ENCODE measurements around the gene PLA2G6. TPM values are rescaled to one million over a fixed set of nuclear protein-coding genes. Genes with fewer than 3 reads are reported as not detected.

PLA2G6 gene
- total and polyA plus RNA-seq, 3 donors from 2014 or later, result 89.4 to 135 (median 122) TPM

DNA sequence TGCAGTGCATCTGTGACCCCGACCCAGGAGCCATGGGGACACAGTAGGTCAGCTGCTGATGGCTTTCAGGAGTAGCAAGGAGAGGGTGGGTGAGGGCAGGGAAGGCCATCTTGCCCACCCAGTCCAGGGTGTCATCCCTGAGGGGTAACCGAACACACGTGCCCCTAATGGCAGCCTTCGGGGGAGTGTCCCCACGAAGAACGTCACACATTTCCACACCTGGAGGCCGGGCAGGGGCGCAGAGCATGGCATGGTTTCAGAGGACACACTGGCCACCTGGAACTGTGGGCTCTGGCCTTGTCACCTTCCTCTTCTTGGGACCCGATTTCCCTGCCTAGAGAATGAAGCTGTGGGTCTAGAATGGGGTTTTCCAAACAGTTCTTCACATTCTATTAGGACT is 51.8 kb downstream of the PLA2G6 start:
- Histone ChIP-seq H3K4me3 (no peak overlapping the region), H3K4me1 (peaks cover 10% of the 10 kb centered on the region), H3K9me3 (no peaks in the 10 kb centered on the region), H3K27ac (no peak overlapping the region), H3K27me3 (no peaks in the 10 kb centered on the region), H3K36me3 (ENCODE audit: low read depth, missing control alignments) (no peaks in the 10 kb centered on the region)
- TF ChIP-seq CTCF (IDR thresholded peaks at IDR 0.05), result no peak
- no peak for TF ChIP-seq POLR2A (IDR thresholded peaks at IDR 0.05)
- intact Hi-C loops (cut with DNase I; ENCODE audit: low total_unique reads), result no loop called here
- no peak for DNase-seq
- 87 to 96% methylated on average over 4 to 9 of the region's 9 CpGs for WGBS, 2 donors

DNA sequence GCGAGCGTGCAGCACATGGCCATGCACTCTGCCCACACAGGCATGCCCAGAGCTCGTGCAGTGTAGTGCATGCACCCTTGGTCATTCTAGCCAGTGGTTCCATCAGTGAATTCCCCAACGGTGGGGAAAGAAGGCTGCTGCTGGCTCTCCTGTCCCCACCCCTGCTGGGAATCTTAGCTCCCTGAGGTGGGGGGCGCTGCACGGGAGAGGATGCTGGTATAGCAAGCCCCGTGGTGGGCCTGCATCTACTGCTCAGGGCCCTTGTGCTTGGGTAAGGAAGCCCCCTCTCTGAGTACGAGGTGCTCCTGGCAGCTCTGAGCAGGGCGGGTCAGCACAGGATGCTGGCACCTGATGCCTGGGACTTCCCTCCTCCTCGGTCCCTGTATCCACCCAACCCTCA is 52.6 kb downstream of the PLA2G6 start:
- no peaks in the 10 kb centered on the region for H3K27me3 ChIP-seq
- H3K4me1 ChIP-seq, result peaks cover 10% of the 10 kb centered on the region
- TF ChIP-seq POLR2A (IDR thresholded peaks at IDR 0.05) (no peak), CTCF (IDR thresholded peaks at IDR 0.05) (no peak)
- no peaks in the 10 kb centered on the region for H3K36me3 ChIP-seq (ENCODE audit: low read depth, missing control alignments)
- no peak overlapping the region for H3K27ac ChIP-seq
- intact Hi-C loops (cut with DNase I; ENCODE audit: low total_unique reads), result no loop called here
- WGBS, 2 donors, result 90 to 95% methylated on average over 2 to 10 of the region's 10 CpGs
- H3K4me3 ChIP-seq, result no peak overlapping the region
- H3K9me3 ChIP-seq, result no peaks in the 10 kb centered on the region
- no peak for DNase-seq

DNA sequence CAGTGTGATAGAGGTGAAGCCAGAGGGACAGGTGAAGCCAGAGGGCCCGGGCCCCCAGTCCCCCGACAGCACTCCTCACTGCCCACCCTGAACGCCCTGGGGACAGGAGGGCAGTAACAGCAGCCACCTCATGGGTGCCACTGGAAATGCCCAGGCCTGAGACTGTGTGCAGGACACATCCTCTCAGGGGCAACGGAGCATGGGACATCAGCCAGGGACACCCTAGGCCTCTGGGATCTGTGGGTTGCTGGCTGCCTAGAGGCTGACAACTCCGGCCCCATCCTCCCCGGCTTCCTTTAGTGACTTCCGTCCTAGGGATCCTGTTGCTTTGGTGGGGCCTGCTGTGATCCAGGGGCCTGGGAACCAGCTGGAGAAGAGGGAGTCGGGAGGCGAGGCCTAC is 53.8 kb downstream of the PLA2G6 start:
- intact Hi-C loops (cut with DNase I; ENCODE audit: low total_unique reads), result no loop called here
- 93 to 100% methylated on average over 2 to 9 of the region's 9 CpGs for WGBS, 2 donors
- no peaks in the 10 kb centered on the region for H3K36me3 ChIP-seq (ENCODE audit: low read depth, missing control alignments)

DNA sequence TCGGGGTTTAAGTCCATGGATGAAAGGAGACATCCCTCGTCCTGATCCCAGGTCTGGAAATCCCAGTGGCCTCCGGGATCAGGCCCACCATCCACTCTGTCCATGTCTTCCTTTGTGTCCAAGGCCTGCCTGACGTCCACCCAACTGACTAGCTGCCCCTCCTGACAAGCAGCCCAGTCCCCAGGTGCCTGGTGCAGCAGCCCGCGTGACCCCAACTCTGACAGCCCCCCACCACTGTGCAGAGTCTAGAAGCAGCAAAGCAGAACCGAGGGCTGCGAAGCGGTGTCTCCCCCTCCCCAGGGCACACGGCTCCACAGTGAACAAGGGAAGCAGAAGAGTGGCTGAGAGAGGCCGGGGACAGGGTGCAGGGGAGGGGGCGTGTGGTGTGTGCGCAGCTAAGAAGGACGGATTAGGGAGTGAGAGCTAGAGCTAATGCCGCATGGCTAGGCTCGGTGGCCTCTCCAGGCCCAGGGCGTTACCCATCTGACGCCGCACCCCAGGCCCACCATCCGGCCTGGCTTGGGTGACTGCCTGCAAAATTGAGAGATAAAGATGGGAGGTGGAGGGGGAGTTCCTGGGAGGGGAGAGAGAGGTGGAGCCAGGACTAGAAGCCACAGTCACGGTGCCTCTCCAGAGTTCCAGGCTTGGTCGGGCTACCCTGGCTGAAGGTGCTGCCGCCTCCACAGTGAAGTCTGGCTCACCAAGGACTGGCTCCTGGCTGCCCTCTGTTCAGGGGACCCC is 54.5 kb downstream of the PLA2G6 start:
- H3K9me3 ChIP-seq, result no peaks in the 10 kb centered on the region
- no peak overlapping the region for H3K27ac ChIP-seq
- intact Hi-C loops (cut with DNase I; ENCODE audit: low total_unique reads), result no loop called here
- WGBS, 2 donors, result 92 to 94% methylated on average over 21 to 23 of the region's 23 CpGs
- H3K4me3 ChIP-seq, result no peak overlapping the region
- peaks cover 10% of the 10 kb centered on the region for H3K4me1 ChIP-seq
- no peak for TF ChIP-seq POLR2A (IDR thresholded peaks at IDR 0.05)
- no peak for TF ChIP-seq CTCF (IDR thresholded peaks at IDR 0.05)
- H3K36me3 ChIP-seq (ENCODE audit: low read depth, missing control alignments), result no peaks in the 10 kb centered on the region
- H3K27me3 ChIP-seq, result no peaks in the 10 kb centered on the region
- DNase-seq, result no peak

More for the DNA sequence above, 53.8 kb downstream of the PLA2G6 start:
- Histone ChIP-seq H3K4me1 (peaks cover 10% of the 10 kb centered on the region), H3K9me3 (no peaks in the 10 kb centered on the region), H3K4me3 (no peak overlapping the region), H3K27me3 (no peaks in the 10 kb centered on the region), H3K27ac (no peak overlapping the region)
- no peak for DNase-seq
- no peak for TF ChIP-seq CTCF (IDR thresholded peaks at IDR 0.05)
- no peak for TF ChIP-seq POLR2A (IDR thresholded peaks at IDR 0.05)

GRCh38 chr22:38125751-38126201 is 55.9 kb downstream of the PLA2G6 start:
- Histone ChIP-seq H3K9me3 (no peaks in the 10 kb centered on the region), H3K36me3 (ENCODE audit: low read depth, missing control alignments) (no peaks in the 10 kb centered on the region), H3K4me1 (peaks cover 3% of the 10 kb centered on the region), H3K4me3 (no peak overlapping the region), H3K27me3 (no peaks in the 10 kb centered on the region), H3K27ac (no peak overlapping the region)
- intact Hi-C loops (cut with DNase I; ENCODE audit: low total_unique reads), result no loop called here
- TF ChIP-seq POLR2A (IDR thresholded peaks at IDR 0.05), result no peak
- no peak for TF ChIP-seq CTCF (IDR thresholded peaks at IDR 0.05)
- WGBS, 2 donors, result 87 to 93% methylated on average over 10 to 11 of the region's 11 CpGs
- DNase-seq, result no peak
